Measurements from ENCODE around the gene RAB12.
"Not testable (repeated sequence)": the region's sequence is repeated elsewhere in the genome, so short reads cannot be mapped to it uniquely, and the experiment has no call there.

Gene RAB12

DNA sequence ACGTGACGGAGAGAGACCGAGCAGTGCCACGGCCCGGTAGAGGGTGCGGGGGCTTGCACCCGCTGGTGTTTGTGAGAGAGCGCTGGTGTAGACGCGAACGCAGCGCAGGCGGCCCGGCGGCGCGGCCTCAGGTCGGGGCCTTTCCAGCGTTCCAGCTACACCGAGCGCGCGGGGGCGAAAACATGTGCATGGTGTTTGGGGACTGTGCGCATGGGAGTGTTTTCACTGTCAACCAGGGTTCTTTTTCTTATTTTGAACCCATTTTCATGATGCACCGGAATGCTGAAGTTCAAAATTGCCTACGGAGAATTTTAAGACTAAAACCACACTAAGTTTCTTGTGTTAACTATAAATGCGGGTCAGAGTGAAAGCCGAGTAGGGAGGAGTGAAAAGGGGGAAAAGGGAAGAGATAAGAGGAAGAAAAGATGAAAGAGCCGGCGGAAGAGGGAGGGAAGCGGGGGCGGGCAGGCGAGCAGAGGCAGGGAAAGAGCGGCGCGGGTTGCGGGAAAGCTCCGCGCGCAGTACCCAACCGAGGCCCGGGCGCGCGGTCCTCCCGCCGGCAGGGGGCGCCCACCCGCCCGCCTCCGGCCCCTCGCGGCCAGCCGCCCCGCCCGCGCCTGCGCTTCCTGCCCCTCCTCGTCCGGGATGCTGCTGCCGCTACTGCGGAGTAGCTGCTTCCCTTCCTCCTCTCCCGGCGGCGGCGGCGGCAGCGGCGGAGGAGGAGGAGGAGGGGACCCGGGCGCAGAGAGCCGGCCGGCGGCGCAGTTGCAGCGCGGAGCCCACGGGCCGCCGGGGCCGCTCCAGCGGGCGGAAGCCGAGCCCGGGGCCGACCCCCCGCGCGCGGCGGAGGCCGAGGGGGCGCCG, at the start of gene RAB12:
Gene RAB12, plus strand, starts transcription at position 643 of the 864 bp plus-strand sequence. Its CDS starts 3 bp downstream, at position 646.
- peak; percentile 90 for DNase-seq

DNA sequence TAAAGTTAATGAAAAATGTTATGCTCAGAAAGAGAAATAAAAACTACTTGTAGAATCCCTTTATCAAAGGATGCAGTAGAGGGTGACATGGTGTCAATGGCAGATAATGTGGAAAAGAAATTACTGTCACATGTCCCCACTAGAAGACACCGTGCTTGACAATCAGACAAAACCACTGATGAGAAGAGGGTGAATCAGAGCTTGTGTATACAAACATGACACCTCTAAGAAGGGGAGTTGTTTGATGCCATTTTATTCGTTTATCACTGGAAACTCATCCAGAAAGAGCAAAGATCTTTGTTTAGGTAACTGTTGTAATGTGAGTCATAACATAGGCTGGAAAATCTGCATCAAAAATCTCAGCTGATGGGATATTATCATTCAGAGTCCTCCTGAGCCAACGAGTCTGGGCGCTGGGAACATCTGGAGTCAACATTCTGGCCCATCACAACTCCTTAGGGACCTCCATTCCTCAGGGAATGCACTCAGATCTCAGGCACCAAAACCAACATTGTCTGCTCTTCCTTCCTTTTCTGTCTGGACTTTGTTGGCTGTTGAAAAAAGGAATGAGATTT, 49.5 kb upstream of the RAB12 start:
- no peak for DNase-seq

DNA sequence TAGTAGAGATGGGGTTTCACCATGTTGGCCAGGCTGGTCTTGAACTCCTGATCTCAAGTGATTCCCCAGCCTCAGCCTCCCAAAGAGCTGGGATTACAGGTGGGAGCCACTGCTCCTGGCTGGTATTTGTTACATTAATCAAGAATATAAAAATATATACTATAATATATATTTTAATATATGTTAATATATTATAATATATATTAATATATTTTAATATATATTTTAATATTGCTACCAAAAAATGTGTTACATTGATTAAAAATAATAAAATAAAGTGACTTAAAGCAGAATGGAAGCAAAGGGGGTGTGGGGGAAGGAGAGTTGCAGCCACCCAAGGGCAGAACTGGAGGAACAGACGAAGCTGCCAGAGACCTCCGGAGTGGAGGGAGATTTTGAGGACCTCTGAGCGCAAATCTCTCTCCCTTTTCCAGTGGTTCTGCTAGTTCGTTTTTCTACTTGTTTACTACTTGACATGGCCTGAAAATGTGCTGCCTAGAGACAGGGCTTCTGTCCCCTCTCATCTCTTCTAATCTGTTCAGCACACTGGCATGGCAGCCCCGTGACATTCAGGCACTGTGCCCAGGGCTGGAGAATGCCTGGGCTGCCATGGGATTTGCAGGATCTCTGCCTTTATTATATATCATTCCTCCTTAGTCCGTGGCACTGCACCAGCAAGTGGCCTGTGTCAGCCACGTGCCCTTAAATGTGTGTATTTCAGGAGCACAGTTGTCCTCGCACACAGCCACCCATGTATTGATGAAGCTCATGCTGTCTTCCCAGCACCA, 47.9 kb upstream of the RAB12 start:
- no peak for DNase-seq

- DNase-seq: no peak
Observed at GRCh38 chr18:8562070-8562469, 47.2 kb upstream of the RAB12 start.

DNA sequence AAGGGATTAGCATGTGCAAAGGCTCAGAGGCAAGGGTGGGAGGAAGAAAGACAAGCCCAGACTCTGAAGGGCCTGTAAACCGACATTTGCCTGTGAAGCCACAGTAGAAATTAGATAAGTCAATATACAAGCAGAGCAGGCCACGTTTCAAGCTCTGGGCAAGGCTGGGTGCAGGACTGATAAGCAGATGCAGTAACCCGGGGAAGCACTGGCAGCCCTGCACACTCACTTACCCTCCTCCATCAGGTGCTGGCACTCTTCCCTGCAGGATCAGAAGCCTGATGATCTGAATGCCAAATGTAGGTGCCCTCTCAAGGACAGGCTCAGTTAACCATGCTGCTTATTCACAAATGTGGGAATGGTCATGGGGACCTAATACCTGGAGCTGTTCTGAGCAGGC, 46.3 kb upstream of the RAB12 start:
- DNase-seq: no peak

DNA sequence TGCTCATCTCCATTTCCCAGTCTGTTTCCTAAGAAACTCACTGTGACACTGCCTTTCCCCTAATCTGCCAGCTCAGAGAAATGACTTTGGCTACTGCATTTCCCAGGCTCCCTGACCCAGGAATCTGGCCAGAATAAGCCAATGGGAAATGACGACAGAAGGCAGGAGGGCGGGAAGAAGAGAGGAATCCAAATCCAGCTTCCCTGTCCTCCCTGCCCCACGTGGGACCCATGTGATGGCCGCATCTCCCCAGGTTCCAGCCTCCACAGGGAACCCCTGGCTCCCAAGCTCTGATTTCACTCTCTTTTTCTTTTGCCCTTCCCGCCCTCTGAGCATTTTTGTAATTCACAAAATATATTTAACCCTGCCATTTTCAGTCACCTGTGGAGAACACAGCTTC, 37.8 kb upstream of the RAB12 start:
- DNase-seq: no peak

- DNase-seq: not testable (repeated sequence)
Observed at GRCh38 chr18:8573766-8574165, 35.5 kb upstream of the RAB12 start.

GRCh38 chr18:8584798-8585197, 24.4 kb upstream of the RAB12 start:
- no peak for DNase-seq

GRCh38 chr18:8586941-8587340, 22.3 kb upstream of the RAB12 start:
- no peak for DNase-seq

DNA sequence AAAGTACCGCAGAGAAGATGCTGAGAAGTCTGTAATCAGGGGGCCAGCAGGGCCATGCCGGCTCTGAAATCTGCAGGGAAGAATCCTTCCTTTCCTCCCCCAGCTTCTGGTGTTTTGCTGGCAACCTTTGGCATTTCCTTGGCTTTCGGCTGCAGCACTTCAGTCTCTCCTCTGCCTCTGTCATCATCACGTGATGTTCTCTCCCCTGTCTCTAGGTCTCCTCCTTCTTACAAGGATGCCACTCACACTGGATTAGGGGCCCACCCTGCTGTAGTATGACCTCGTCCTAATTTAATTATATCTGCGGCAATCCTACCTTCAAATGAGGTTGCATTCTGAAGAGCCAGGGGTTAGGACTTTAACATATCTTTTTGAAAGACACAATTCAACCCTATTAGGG, 13.8 kb upstream of the RAB12 start:
- DNase-seq: no peak

- peak; percentile 89 for DNase-seq
Observed at GRCh38 chr18:8601277-8602032, 7.8 kb upstream of the RAB12 start.

DNA sequence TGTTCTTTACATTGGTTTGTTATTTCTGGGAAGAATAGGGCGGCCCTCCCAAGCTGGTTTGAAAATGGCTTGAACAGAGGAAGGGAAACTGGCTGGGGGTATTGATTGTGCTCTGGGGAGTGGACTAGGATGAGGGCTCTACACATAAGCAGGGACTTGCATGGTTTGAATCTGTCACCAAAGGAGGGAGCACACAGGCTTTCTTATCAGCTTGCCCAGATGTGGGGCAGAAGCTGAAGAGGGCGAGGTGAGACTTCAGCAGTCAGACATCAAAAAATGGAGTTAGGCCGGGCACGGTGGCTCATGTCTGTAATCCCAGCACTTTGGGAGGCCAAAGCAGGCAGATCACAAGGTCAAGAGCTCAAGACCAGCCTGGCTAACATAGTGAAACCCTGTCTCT, 7.2 kb upstream of the RAB12 start:
- no peak for DNase-seq

DNA sequence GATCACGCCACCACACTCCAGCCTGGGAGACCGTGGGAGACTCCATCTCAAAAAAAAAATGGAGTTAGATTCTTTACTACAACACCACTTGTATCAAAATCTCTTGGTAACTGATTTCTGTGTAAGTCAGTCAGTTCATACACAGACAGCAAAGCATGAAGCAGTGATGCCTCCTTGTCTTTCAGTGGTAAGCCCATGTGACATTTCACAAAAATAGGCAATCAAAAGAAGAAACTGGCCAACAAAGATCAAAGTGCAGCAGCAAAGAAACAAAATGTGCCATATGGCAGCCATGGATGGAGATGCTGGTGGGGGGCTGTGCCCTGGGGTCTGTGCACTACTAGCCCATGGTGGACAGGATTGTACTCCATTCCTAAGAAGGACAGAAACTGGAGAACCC, 6.7 kb upstream of the RAB12 start:
- DNase-seq: no peak

GRCh38 chr18:8603663-8604520, 5.3 kb upstream of the RAB12 start:
- peak; percentile 78 for DNase-seq

GRCh38 chr18:8605974-8606373, 3.3 kb upstream of the RAB12 start:
- no peak for DNase-seq

DNA sequence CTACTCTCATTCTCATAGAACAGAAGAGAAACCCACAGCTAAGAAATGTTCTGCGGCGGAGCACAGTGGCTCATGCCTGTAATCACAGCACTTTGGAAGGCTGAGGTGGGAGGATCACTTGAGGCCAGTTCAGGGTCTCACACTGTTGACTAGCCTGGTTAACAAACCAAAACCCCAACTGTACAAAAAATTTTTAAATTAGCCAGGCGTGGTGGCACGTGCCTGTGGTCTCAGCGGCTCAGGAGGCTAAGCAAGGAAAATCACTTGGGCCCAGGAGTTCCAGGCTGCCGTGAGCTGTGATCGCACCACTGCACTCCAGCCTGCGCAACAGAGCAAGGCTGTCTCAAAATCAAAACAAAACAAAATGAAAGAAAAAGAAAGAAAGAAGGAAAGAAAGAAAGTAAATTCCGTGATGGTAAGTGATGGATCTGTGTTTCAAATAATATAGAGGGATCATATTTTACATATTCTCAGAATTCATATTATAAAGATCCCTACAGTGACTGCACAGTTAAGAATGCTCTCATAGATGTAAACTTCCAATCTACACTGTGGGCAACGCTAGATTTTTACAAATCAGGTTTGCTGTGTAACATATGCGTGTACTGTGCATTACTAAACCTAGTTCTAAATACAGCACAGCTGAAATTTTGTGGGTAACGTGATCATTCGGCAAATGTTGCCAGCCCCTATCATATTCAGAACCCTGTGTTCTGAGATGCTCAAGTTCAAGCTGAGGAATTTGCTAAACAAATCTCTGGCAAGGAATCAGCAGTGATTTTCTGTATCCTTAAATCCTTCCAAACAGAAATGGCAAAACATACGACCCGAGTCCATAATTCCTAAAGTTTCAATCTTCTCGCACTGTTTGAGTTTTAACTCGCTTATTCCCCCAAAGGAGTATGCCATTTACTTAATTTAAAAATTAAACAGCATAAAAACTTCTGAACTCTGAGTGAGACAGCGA, 1.2 kb upstream of the RAB12 start:
- no peak for DNase-seq

- DNase-seq: peak; percentile 5
Observed at GRCh38 chr18:8609659-8610458, 622 bp downstream of the RAB12 start.

- DNase-seq: peak; percentile 90
Observed at GRCh38 chr18:8610459-8610851, 1.2 kb downstream of the RAB12 start.

GRCh38 chr18:8611916-8612576, 2.8 kb downstream of the RAB12 start:
- DNase-seq: no peak

All from inflammatory macrophage treated with lipopolysaccharide for 4 hours (primary cell).